Measurements from ENCODE around the gene USO1. TPM values are rescaled to one million over a fixed set of nuclear protein-coding genes. Genes with fewer than 3 reads are reported as not detected.

Gene USO1
- total and polyA plus RNA-seq, 2 of the 13 experiments (the other 11 are each of a cell fraction or from before 2014, with no cell fraction given) = 52.2 to 87.7 TPM

DNA sequence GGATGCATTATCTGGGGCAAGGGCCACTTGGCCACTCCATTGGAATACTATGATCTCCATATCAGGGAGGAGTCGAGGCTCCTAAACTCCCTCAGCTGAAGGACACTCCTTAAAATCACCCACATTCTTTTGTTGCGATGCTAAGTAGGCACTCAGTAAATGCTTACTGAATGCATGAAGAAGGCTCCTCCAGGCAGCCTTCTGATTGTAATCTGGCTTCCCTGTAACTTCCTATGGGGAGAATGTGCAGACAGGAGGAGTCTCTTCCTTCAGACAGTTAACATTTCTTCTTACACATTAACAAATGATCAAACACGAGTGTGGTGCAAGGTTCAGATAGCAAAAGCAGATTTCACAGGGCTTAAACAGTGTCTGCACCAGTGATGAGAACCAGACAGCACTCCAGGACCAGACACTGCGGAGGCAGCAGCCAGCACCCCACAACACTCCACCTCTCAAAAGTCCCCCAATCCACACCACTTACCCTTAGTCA lies 21.4 kb upstream of the USO1 start (continued):
- TF ChIP-seq ZFP36 (IDR thresholded peaks at IDR 0.05; ENCODE audit: borderline replicate concordance, low read depth, low read length, partially characterized antibody) = no peak
- no peak for TF ChIP-seq ZNF558 (CRISPR knock-in tag; IDR thresholded peaks at IDR 0.05; ENCODE audit: borderline replicate concordance)
- TF ChIP-seq, protein P1, sequence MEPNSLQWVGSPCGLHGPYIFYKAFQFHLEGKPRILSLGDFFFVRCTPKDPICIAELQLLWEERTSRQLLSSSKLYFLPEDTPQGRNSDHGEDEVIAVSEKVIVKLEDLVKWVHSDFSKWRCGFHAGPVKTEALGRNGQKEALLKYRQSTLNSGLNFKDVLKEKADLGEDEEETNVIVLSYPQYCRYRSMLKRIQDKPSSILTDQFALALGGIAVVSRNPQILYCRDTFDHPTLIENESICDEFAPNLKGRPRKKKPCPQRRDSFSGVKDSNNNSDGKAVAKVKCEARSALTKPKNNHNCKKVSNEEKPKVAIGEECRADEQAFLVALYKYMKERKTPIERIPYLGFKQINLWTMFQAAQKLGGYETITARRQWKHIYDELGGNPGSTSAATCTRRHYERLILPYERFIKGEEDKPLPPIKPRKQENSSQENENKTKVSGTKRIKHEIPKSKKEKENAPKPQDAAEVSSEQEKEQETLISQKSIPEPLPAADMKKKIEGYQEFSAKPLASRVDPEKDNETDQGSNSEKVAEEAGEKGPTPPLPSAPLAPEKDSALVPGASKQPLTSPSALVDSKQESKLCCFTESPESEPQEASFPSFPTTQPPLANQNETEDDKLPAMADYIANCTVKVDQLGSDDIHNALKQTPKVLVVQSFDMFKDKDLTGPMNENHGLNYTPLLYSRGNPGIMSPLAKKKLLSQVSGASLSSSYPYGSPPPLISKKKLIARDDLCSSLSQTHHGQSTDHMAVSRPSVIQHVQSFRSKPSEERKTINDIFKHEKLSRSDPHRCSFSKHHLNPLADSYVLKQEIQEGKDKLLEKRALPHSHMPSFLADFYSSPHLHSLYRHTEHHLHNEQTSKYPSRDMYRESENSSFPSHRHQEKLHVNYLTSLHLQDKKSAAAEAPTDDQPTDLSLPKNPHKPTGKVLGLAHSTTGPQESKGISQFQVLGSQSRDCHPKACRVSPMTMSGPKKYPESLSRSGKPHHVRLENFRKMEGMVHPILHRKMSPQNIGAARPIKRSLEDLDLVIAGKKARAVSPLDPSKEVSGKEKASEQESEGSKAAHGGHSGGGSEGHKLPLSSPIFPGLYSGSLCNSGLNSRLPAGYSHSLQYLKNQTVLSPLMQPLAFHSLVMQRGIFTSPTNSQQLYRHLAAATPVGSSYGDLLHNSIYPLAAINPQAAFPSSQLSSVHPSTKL (CRISPR knock-in tag; IDR thresholded peaks at IDR 0.05) = peak; percentile 80
- no peak for TF ChIP-seq ZEB1 (IDR thresholded peaks at IDR 0.05; ENCODE audit: insufficient replicate concordance, low read depth)
- TF ChIP-seq TRIM22 (IDR thresholded peaks at IDR 0.05) = no peak
- TF ChIP-seq MED13 (CRISPR knock-in tag; IDR thresholded peaks at IDR 0.05) = no peak
- TF ChIP-seq ARID4A (CRISPR knock-in tag; IDR thresholded peaks at IDR 0.05; ENCODE audit: borderline replicate concordance) = peak; percentile 43; the same call in 1 of the 2 replicates
- peak; percentile 67; the same call in 1 of the 2 replicates for TF ChIP-seq SPEN (CRISPR knock-in tag; IDR thresholded peaks at IDR 0.05; ENCODE audit: low read depth)
- TF ChIP-seq, protein P2, sequence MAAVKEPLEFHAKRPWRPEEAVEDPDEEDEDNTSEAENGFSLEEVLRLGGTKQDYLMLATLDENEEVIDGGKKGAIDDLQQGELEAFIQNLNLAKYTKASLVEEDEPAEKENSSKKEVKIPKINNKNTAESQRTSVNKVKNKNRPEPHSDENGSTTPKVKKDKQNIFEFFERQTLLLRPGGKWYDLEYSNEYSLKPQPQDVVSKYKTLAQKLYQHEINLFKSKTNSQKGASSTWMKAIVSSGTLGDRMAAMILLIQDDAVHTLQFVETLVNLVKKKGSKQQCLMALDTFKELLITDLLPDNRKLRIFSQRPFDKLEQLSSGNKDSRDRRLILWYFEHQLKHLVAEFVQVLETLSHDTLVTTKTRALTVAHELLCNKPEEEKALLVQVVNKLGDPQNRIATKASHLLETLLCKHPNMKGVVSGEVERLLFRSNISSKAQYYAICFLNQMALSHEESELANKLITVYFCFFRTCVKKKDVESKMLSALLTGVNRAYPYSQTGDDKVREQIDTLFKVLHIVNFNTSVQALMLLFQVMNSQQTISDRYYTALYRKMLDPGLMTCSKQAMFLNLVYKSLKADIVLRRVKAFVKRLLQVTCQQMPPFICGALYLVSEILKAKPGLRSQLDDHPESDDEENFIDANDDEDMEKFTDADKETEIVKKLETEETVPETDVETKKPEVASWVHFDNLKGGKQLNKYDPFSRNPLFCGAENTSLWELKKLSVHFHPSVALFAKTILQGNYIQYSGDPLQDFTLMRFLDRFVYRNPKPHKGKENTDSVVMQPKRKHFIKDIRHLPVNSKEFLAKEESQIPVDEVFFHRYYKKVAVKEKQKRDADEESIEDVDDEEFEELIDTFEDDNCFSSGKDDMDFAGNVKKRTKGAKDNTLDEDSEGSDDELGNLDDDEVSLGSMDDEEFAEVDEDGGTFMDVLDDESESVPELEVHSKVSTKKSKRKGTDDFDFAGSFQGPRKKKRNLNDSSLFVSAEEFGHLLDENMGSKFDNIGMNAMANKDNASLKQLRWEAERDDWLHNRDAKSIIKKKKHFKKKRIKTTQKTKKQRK (IDR thresholded peaks at IDR 0.05; ENCODE audit: low read length) = no peak
- no peak for TF ChIP-seq USF2 (IDR thresholded peaks at IDR 0.05; ENCODE audit: low read depth, low read length)
- no peak for TF ChIP-seq USF2 (CRISPR knock-in tag; IDR thresholded peaks at IDR 0.05; ENCODE audit: borderline replicate concordance)
- TF ChIP-seq ZNF446 (CRISPR knock-in tag; IDR thresholded peaks at IDR 0.05) = no peak
- 0 out of 2 replicates have a peak, but pooled peaks have one; percentile 18 for TF ChIP-seq GATAD1 (CRISPR knock-in tag; IDR thresholded peaks at IDR 0.05)
- TF ChIP-seq ZZZ3 (CRISPR knock-in tag; IDR thresholded peaks at IDR 0.05; ENCODE audit: borderline replicate concordance) = no peak
